GM12878 (cell line): Measurements from ENCODE around the gene COQ7. TPM values are rescaled to one million over a fixed set of nuclear protein-coding genes. Genes with fewer than 3 reads are reported as not detected.

Experiments used
- ATAC-seq: fragments of 200-7000 bp; cut with Tn5 transposase; 3 replicates; pipeline ENCODE4 v1.9.1; 2020; ENCODE audit warnings: mild to moderate bottlenecking, moderate library complexity
- BruUV-seq: library from RNA; stranded (reverse); fragments of 400-500 nt; replicated peaks from 2 replicates; lab custom pipeline; 2021; lab: Mats Ljungman, UMichigan
- CTCF ChIA-PET: fragments of 300-600 bp; sonication (Branson Sonifier 250); formaldehyde crosslinking; extraction: SDS; loops from one replicate; lab custom pipeline; 2021; ENCODE audit warnings: inconsistent platforms; lab: Yijun Ruan, JAX
- POLR2A ChIA-PET: fragments of 350-600 bp; formaldehyde crosslinking; extraction: SDS; loops from one replicate; lab custom pipeline; 2021; ENCODE audit warnings: inconsistent platforms; lab: Charles Lee
- RAD21 ChIA-PET: fragments of 300-600 bp; sonication (Branson Sonifier 250); formaldehyde crosslinking; loops from one replicate; lab custom pipeline; 2023; ENCODE audit warnings: antibody characterized with exemption; ENCODE audit not compliant: unreplicated experiment; lab: Charles Lee
- SMC1A ChIA-PET: fragments of 300-600 bp; sonication (Branson Sonifier 250); formaldehyde crosslinking; loops from one replicate; lab custom pipeline; 2023; ENCODE audit not compliant: unreplicated experiment, uncharacterized antibody; lab: Charles Lee
- DNase-seq: peaks from one replicate; pipeline ENCODE4 v3.0.0-alpha.2; 2011; ENCODE audit warnings: low read depth, low spot score
- FAIRE-seq: peaks from 3 replicates; lab custom pipeline; 2011; peaks lifted over from hg19 to GRCh38; lab: Jason Lieb, UNC
- H2AFZ ChIP-seq: 2 replicates; pipeline ENCODE4 v1.6.0; 2011; ENCODE audit warnings: low read depth, low read length, control low read depth; ENCODE audit not compliant: control insufficient read depth
- H3K27ac ChIP-seq: 2 replicates; pipeline ENCODE4 v1.5.1; 2011; ENCODE audit warnings: control low read depth; ENCODE audit not compliant: control insufficient read depth, insufficient read depth
- H3K27me3 ChIP-seq, 2 experiments: replicated peaks in 1 of 2; 2 replicates each; pipeline versions ENCODE4 v1.6.0 to v1.6.1; 2011; ENCODE audit warnings: low read length in 1 of 2; ENCODE audit not compliant: control insufficient read depth in 2 of 2, insufficient read depth in 2 of 2
- H3K36me3 ChIP-seq, 2 experiments: 2 replicates each; pipeline ENCODE4 v1.5.1; 2011; ENCODE audit warnings: low read length in 1 of 2; ENCODE audit not compliant: control insufficient read depth in 2 of 2, insufficient read depth in 2 of 2
- H3K4me1 ChIP-seq: 2 replicates; pipeline ENCODE4 v1.6.1; 2011; ENCODE audit warnings: mild to moderate bottlenecking, low read length, moderate library complexity, mixed read lengths; ENCODE audit not compliant: control insufficient read depth, insufficient read depth
- H3K4me2 ChIP-seq: 2 replicates; pipeline ENCODE4 v1.6.0; 2011; ENCODE audit warnings: control low read depth; ENCODE audit not compliant: control insufficient read depth, insufficient read depth
- H3K4me3 ChIP-seq: fragments of 200-600 bp; sonication (generic); 2 replicates; pipeline ENCODE4 v1.5.1; 2016
- H3K79me2 ChIP-seq: 2 replicates; pipeline ENCODE4 v1.6.0; 2011; ENCODE audit warnings: low read length; ENCODE audit not compliant: control insufficient read depth, insufficient read depth
- H3K9ac ChIP-seq: 2 replicates; pipeline ENCODE4 v1.8.0; 2011; ENCODE audit warnings: low read length, control low read depth, mixed read lengths; ENCODE audit not compliant: control insufficient read depth, insufficient read depth
- H3K9me3 ChIP-seq: replicated peaks from 3 replicates; pipeline ENCODE4 v1.5.1; 2011; ENCODE audit warnings: mild to moderate bottlenecking, low read length; ENCODE audit not compliant: control insufficient read depth, insufficient read depth
- H4K20me1 ChIP-seq: 2 replicates; pipeline ENCODE4 v1.6.0; 2011; ENCODE audit not compliant: control insufficient read depth, insufficient read depth
- BRCA1 ChIP-seq: IDR thresholded peaks from 2 replicates; pipeline ENCODE4 v1.6.1; 2011; ENCODE audit warnings: low read depth, low read length, improper control_type of control experiment
- ESRRA ChIP-seq: IDR thresholded peaks from 2 replicates; pipeline ENCODE4 v1.6.1; 2012; ENCODE audit warnings: mild to moderate bottlenecking, low read length, improper control_type of control experiment
- IKZF1 ChIP-seq: fragments of 450-650 bp; conservative IDR thresholded peaks from 2 replicates; pipeline ENCODE4 v1.6.1; 2017; ENCODE audit warnings: antibody characterized with exemption, mild to moderate bottlenecking
- MTA3 ChIP-seq: IDR thresholded peaks from 2 replicates; pipeline ENCODE4 v1.6.1; 2012; ENCODE audit warnings: low read length, inconsistent platforms, borderline replicate concordance
- RAD51 ChIP-seq: fragments of 450-650 bp; IDR thresholded peaks from 2 replicates; pipeline ENCODE4 v1.6.1; 2016; ENCODE audit warnings: moderate library complexity, mild to moderate bottlenecking, inconsistent platforms
- RCOR1 ChIP-seq: conservative IDR thresholded peaks from 2 replicates; pipeline ENCODE4 v1.6.1; 2012; ENCODE audit warnings: low read depth, low read length, improper control_type of control experiment
- SIX5 ChIP-seq: IDR thresholded peaks from 2 replicates; pipeline ENCODE4 v1.6.1; 2011; ENCODE audit warnings: mild to moderate bottlenecking, low read depth, low read length, moderate library complexity; ENCODE audit not compliant: severe bottlenecking
- ZNF207 ChIP-seq: fragments of 450-650 bp; IDR thresholded peaks from 2 replicates; pipeline ENCODE4 v1.6.1; 2014; ENCODE audit warnings: antibody characterized with exemption, mild to moderate bottlenecking, borderline replicate concordance
- WGBS: methylation state at CpG from one replicate; pipeline ENCODE4 v1.1.6; 2016; ENCODE audit warnings: low lambda C conversion rate; ENCODE audit not compliant: insufficient replicate concordance, insufficient coverage; ENCODE audit errors: missing lambda C conversion rate; 5-methylcytosine and 5-hydroxymethylcytosine counted together
- in situ Hi-C: fragments of 300-500 bp; cut with MboI; formaldehyde crosslinking; loops from 9 replicates; pipeline ENCODE4 v1.14.3; 2018; ENCODE audit warnings: mixed read lengths
- intact Hi-C: fragments of 100-400 bp; cut with micrococcal nuclease; formaldehyde crosslinking; loops from one replicate; pipeline ENCODE4 v1.14.2; 2022; ENCODE audit not compliant: unreplicated experiment
- polyA plus RNA-seq, 11 experiments: library from polyadenylated mRNA; depleted of rRNA in 4 of 11; unstranded in 6 of 11; stranded (reverse) in 5 of 11; fragments of >200 nt; fragmentation: Nextera tagmentation in 4 of 11; fragmentation: Illumina TruSeq in 1 of 11; extraction: Ambion mirVana in 4 of 11; extraction: Trizol in 1 of 11; gene quantifications; 1 replicate in 1 of 11; 2 replicates in 10 of 11; pipeline versions ENCODE4 v1.2.1 to v1.2.3, GENCODE V29; 2011 to 2016; ENCODE audit warnings: inconsistent platforms in 2 of 11, missing spikeins in 2 of 11, low read depth in 1 of 11
- total RNA-seq, 4 experiments: library from RNA; depleted of rRNA in 3 of 4; stranded (reverse); fragments of >200 nt in 3 of 4; fragmentation: Illumina TruSeq in 1 of 4; extraction: Trizol in 1 of 4; gene quantifications; 2 replicates each; pipeline versions ENCODE4 v1.2.1 to v1.2.3, GENCODE V29; 2013 to 2021
- TF ChIP-seq, protein P1 (sequence below): IDR thresholded peaks from 2 replicates; pipeline ENCODE4 v1.6.1; 2012; ENCODE audit warnings: mild to moderate bottlenecking, low read depth, low read length

Gene COQ7
- total and polyA plus RNA-seq, 10 of the 15 experiments (the other 5 are each of a cell fraction or from before 2014, with no cell fraction given), result 3.2 to 21.9 (median 13.0) TPM

DNA sequence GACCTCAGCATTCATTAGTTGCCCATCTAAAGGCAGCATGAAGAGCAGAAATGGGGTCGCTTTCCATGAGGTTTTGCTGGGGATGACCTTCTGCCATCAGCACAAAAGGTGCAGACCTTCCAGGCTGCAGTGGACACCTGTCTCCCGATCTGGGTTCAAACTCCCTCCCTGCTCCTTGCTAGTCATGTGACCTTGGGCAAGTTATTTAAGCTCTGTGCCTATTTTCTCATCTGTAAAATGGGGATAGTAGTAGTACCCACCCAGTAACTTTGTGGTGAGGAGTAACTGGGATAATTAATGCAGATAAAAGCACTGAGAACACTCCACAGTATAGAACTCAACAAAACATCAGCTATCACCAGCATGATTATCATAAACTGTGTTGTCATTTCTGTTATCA is 21.4 kb upstream of the COQ7 start:
- no peak for ATAC-seq
- ChIA-PET RAD21 (no interaction called here), CTCF (no interaction called here), POLR2A (no interaction called here), SMC1A (no interaction called here)
- Histone ChIP-seq H3K4me1 (no peaks in the 10 kb centered on the region), H3K4me3 (no peak overlapping the region), H3K36me3 (no peaks in the 10 kb centered on the region), H2AFZ (no peak overlapping the region), H3K9ac (no peak overlapping the region), H3K9me3 (no peaks in the 10 kb centered on the region), H4K20me1 (no peaks in the 10 kb centered on the region), H3K27ac (no peak overlapping the region), H3K4me2 (no peak overlapping the region), H3K79me2 (no peaks in the 10 kb centered on the region), H3K27me3 (no peaks in the 10 kb centered on the region)
- DNase-seq, result no peak
- WGBS, result 7% methylated on average over 2 of the region's 2 CpGs
- in situ Hi-C loops, result loop anchor here (25.0 kb wide), 1 partner anchor 1316 kb away; the partner anchor contains the start of gene UMOD
- no TSS peak for BruUV-seq
- no peak for FAIRE-seq
- TF ChIP-seq SIX5, result no peak
- TF ChIP-seq, protein P1, sequence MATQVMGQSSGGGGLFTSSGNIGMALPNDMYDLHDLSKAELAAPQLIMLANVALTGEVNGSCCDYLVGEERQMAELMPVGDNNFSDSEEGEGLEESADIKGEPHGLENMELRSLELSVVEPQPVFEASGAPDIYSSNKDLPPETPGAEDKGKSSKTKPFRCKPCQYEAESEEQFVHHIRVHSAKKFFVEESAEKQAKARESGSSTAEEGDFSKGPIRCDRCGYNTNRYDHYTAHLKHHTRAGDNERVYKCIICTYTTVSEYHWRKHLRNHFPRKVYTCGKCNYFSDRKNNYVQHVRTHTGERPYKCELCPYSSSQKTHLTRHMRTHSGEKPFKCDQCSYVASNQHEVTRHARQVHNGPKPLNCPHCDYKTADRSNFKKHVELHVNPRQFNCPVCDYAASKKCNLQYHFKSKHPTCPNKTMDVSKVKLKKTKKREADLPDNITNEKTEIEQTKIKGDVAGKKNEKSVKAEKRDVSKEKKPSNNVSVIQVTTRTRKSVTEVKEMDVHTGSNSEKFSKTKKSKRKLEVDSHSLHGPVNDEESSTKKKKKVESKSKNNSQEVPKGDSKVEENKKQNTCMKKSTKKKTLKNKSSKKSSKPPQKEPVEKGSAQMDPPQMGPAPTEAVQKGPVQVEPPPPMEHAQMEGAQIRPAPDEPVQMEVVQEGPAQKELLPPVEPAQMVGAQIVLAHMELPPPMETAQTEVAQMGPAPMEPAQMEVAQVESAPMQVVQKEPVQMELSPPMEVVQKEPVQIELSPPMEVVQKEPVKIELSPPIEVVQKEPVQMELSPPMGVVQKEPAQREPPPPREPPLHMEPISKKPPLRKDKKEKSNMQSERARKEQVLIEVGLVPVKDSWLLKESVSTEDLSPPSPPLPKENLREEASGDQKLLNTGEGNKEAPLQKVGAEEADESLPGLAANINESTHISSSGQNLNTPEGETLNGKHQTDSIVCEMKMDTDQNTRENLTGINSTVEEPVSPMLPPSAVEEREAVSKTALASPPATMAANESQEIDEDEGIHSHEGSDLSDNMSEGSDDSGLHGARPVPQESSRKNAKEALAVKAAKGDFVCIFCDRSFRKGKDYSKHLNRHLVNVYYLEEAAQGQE, result no peak
- no peak for TF ChIP-seq ESRRA
- intact Hi-C loops, result no loop called here

DNA sequence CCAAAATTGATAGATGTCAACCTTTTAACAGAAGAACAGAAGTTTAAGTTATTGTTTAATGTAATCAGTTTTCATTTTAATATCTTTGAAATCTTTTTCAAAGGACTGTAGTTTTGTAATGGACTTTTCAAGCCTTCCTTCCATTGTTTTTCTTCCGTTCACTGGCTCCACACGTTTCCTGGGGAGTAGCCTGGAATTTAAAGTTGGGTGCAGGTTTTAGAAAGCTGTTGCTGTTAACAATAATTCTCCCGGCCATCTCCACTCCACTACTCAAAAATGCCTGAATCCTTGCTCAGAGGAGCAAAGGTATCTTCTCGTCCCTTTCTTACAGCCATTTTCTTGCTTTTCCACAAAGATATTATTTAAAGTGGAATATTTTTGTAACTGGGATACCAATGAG is 4.7 kb upstream of the COQ7 start:
- Histone ChIP-seq H3K4me1 (no peaks in the 10 kb centered on the region), H3K27ac (no peak overlapping the region), H3K4me3 (no peak overlapping the region), H3K4me2 (no peak overlapping the region), H3K27me3 (no peaks in the 10 kb centered on the region), H3K79me2 (no peaks in the 10 kb centered on the region), H2AFZ (no peak overlapping the region), H3K9me3 (no peaks in the 10 kb centered on the region), H3K9ac (no peak overlapping the region), H3K36me3 (no peaks in the 10 kb centered on the region), H4K20me1 (no peaks in the 10 kb centered on the region)
- no peak for ATAC-seq
- POLR2A ChIA-PET, result no interaction called here
- DNase-seq, result no peak
- TF ChIP-seq IKZF1 (no peak), RCOR1 (no peak), ZNF207 (no peak), BRCA1 (no peak), MTA3 (no peak), RAD51 (no peak)
- in situ Hi-C loops, result no loop called here
- SMC1A ChIA-PET, result interaction anchor here (0.6 kb wide), 1 partner anchor 17 kb away, joined by 4 read pairs; no protein-coding TSS in a partner anchor
- intact Hi-C loops, result no loop called here
- CTCF ChIA-PET, result interaction anchor here (1.0 kb wide), 1 partner anchor 215 kb away, joined by 3 read pairs; no protein-coding TSS in a partner anchor
- RAD21 ChIA-PET, result no interaction called here
- 24% methylated on average over 4 of the region's 4 CpGs for WGBS
- no TSS peak for BruUV-seq
- FAIRE-seq, result no peak
